ENCODE measurements around the gene DUOXA2. TPM values are rescaled to one million over a fixed set of nuclear protein-coding genes. Genes with fewer than 3 reads are reported as not detected.

Gene DUOXA2
- total RNA-seq, 4 donors from 2014 or later = 0.67 TPM; not detected in 3

DNA sequence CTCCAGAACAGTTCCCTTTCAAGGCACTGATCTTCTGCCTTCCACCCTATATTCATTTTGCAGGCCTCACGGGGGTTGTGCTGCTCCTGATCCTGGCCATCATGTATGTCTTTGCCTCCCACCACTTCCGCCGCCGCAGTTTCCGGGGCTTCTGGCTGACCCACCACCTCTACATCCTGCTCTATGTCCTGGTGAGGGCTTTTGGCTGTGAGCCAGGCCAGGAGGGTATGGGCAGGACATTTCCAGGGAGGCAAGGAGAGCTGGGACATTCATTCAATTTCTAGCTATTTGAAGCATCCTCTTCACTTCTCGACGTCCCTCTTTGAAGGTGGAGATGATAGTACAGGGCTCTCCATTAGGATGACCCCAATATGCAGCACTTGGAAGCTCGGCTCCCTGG lies 41.6 kb downstream of the DUOXA2 start:
- Histone ChIP-seq H3K4me1 (no peaks in the 10 kb centered on the region), H3K27me3 (no peaks in the 10 kb centered on the region), H3K27ac (no peak overlapping the region), H3K4me3 (no peak overlapping the region), H3K36me3 (no peaks in the 10 kb centered on the region), H3K9me3 (no peaks in the 10 kb centered on the region)
- DNase-seq = no peak
- no peak for TF ChIP-seq POLR2A (IDR thresholded peaks at IDR 0.05)
- TF ChIP-seq, protein P1, sequence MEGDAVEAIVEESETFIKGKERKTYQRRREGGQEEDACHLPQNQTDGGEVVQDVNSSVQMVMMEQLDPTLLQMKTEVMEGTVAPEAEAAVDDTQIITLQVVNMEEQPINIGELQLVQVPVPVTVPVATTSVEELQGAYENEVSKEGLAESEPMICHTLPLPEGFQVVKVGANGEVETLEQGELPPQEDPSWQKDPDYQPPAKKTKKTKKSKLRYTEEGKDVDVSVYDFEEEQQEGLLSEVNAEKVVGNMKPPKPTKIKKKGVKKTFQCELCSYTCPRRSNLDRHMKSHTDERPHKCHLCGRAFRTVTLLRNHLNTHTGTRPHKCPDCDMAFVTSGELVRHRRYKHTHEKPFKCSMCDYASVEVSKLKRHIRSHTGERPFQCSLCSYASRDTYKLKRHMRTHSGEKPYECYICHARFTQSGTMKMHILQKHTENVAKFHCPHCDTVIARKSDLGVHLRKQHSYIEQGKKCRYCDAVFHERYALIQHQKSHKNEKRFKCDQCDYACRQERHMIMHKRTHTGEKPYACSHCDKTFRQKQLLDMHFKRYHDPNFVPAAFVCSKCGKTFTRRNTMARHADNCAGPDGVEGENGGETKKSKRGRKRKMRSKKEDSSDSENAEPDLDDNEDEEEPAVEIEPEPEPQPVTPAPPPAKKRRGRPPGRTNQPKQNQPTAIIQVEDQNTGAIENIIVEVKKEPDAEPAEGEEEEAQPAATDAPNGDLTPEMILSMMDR (IDR thresholded peaks at IDR 0.05) = no peak

GRCh38 chr15:45156744-45157455 lies 42.8 kb downstream of the DUOXA2 start:
- TF ChIP-seq POLR2A (IDR thresholded peaks at IDR 0.05) = no peak
- TF ChIP-seq, protein P1 (IDR thresholded peaks at IDR 0.05) = no peak
- Histone ChIP-seq H3K9me3 (no peaks in the 10 kb centered on the region), H3K27ac (no peak overlapping the region), H3K27me3 (no peaks in the 10 kb centered on the region), H3K36me3 (no peaks in the 10 kb centered on the region), H3K4me3 (no peak overlapping the region), H3K4me1 (no peaks in the 10 kb centered on the region)
- no peak for DNase-seq

DNA sequence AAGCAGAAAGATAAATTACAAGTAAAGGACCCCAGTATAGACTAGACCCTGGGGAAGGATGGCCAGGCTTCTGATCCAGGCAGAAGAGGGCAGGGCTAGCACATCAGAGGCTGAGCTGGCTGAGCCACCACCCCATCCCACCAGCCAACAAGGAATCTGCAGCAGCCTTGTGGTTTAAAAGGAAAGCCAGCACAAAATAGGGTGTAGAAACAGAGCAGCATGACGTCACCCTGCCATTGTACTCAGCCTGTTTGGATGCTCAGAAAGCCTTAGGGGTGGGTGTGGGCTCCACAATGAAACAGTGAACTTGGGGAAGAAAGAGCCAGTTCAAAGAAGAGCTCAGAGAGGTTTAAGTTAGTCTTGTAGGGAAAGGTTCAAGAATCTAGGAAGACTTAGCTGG lies 43.8 kb downstream of the DUOXA2 start:
- Histone ChIP-seq H3K4me1 (no peaks in the 10 kb centered on the region), H3K27me3 (no peaks in the 10 kb centered on the region), H3K4me3 (no peak overlapping the region), H3K27ac (no peak overlapping the region), H3K9me3 (no peaks in the 10 kb centered on the region), H3K36me3 (no peaks in the 10 kb centered on the region)
- no peak for DNase-seq
- TF ChIP-seq, protein P1 (IDR thresholded peaks at IDR 0.05) = no peak
- TF ChIP-seq POLR2A (IDR thresholded peaks at IDR 0.05) = no peak

DNA sequence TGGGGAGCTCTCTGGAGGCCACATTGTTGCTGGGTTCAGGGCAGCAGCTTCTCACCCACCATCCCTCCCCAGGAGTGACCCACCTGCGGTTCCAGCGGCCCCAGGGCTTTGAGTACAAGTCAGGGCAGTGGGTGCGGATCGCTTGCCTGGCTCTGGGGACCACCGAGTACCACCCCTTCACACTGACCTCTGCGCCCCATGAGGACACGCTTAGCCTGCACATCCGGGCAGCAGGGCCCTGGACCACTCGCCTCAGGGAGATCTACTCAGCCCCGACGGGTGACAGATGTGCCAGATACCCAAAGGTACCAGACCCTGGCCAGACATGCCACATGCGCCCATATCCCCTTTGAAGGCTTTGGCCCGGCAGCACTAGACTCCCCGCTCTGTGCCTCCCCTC lies 47.5 kb downstream of the DUOXA2 start:
- TF ChIP-seq, protein P1 (IDR thresholded peaks at IDR 0.05) = no peak
- TF ChIP-seq POLR2A (IDR thresholded peaks at IDR 0.05) = no peak
- Histone ChIP-seq H3K36me3 (no peaks in the 10 kb centered on the region), H3K4me1 (peaks cover 0 to 9% (median 0%) of the 10 kb centered on the region in 4 donors), H3K27me3 (no peaks in the 10 kb centered on the region), H3K9me3 (no peaks in the 10 kb centered on the region), H3K4me3 (no peak overlapping the region), H3K27ac (no peak overlapping the region)
- no peak for DNase-seq

GRCh38 chr15:45162771-45163507 lies 48.8 kb downstream of the DUOXA2 start:
- no peak overlapping the region for H3K27ac ChIP-seq
- peak; percentile 62 to 90 (median 80) for DNase-seq
- TF ChIP-seq, protein P1 (IDR thresholded peaks at IDR 0.05) = peak; percentile 27 to 93 (median 76)
- no peak for TF ChIP-seq POLR2A (IDR thresholded peaks at IDR 0.05)
- H3K4me1 ChIP-seq = peaks cover 0 to 11% (median 0%) of the 10 kb centered on the region in 4 donors
- H3K27me3 ChIP-seq = no peaks in the 10 kb centered on the region
- H3K4me3 ChIP-seq = no peak overlapping the region
- H3K36me3 ChIP-seq = no peaks in the 10 kb centered on the region
- H3K9me3 ChIP-seq = no peaks in the 10 kb centered on the region
